Activated naive CD8-positive, alpha-beta T cell treated with anti-CD3 and anti-CD28 coated beads, Interleukin-2, amount 50 U/mL, for 24 hours (primary cell): ENCODE data around the gene CAMK1G.

Experiments used
- ATAC-seq: fragments of 150-1000 bp; cut with Tn5 transposase; one replicate; pipeline ENCODE4 v1.10.0; 2021
- DNase-seq: peaks from one replicate; pipeline ENCODE4 v3.0.0; 2021
- H3K27ac Mint-ChIP-seq: one replicate; pipeline ENCODE4 v1.8.0; 2021; ENCODE audit warnings: mild to moderate bottlenecking, mixed read lengths
- H3K27me3 Mint-ChIP-seq: one replicate; pipeline ENCODE4 v1.8.0; 2021; ENCODE audit warnings: mixed read lengths
- H3K36me3 Mint-ChIP-seq: one replicate; pipeline ENCODE4 v1.8.0; 2021; ENCODE audit warnings: low read depth, mixed read lengths
- H3K4me1 Mint-ChIP-seq: one replicate; pipeline ENCODE4 v1.8.0; 2021; ENCODE audit warnings: mixed read lengths
- H3K4me3 Mint-ChIP-seq: one replicate; pipeline ENCODE4 v1.8.0; 2021; ENCODE audit warnings: mild to moderate bottlenecking, moderate library complexity, mixed read lengths
- H3K9me3 Mint-ChIP-seq: one replicate; pipeline ENCODE4 v1.8.0; 2021; ENCODE audit warnings: mixed read lengths

Gene CAMK1G

DNA sequence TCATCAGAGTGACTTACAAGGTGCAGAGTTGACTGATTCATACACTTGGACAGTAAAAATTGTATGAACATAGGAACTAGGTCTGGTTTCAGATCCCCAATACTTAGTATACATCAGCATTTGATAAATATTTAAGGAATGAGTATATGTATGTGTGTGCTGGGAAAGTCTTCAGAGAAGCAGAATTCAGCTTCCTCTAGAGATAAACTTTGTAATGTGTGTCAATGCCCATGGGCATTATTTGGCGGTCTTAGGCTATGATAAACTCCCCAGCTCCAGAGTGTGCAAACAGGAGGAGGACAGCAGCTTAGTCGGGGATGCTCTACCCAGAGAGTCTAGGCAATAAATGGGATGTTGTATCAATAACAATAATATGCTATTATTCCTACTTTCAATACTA lies 2.9 kb upstream of the CAMK1G start:
- no peak for DNase-seq
- Mint-ChIP-seq H3K27ac (no peak overlapping the region), H3K4me3 (no peak overlapping the region), H3K36me3 (no peaks in the 10 kb centered on the region), H3K9me3 (no peaks in the 10 kb centered on the region), H3K27me3 (peaks cover 12% of the 10 kb centered on the region), H3K4me1 (no peaks in the 10 kb centered on the region)
- ATAC-seq, result no peak

DNA sequence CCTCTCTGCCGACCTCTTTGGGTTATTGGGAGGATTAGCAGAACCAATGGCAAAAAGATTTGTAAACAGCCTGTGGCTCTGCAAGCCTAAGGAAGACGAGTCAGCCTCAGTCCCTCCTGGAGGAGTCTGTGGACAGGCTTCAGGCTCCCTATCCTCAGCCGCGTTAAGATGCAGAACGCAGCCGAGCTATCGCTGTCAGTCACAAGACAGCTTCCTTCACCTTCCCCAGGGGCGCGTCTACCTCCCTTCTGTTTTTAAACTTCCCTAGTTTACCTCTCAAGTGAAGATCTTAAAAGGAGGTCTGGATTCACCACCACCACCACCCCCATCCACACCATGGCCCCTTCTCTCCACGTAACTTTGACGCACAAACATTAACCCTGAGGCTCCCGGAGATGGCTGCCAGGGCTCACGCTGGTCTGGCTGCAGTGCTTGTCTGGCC lies 738 bp downstream of the CAMK1G start:
- no peak for ATAC-seq
- H3K9me3 Mint-ChIP-seq, result no peaks in the 10 kb centered on the region
- H3K4me1 Mint-ChIP-seq, result no peaks in the 10 kb centered on the region
- H3K27me3 Mint-ChIP-seq, result peaks cover 12% of the 10 kb centered on the region
- no peak overlapping the region for H3K4me3 Mint-ChIP-seq
- no peaks in the 10 kb centered on the region for H3K36me3 Mint-ChIP-seq
- DNase-seq, result no peak
- no peak overlapping the region for H3K27ac Mint-ChIP-seq

DNA sequence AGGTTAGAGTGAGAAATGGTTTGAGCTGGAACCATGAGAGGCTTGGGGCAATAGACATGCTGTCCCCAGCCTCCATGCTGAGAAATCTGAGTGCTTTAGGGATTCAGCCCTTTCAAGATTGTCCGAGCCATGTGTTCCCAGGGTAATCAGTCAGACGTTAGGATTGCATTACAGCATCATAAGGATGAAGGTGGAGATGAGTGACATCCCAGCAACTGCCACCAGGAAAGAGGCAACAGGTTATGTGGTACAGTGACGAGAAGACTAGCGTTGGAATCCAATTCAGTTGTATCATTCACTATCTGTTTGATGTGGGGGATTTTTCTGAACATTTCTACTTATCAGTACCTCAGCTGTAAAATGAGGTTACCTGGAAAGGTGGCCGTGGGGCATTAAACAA lies 1.7 kb downstream of the CAMK1G start:
- no peak overlapping the region for H3K27ac Mint-ChIP-seq
- no peak overlapping the region for H3K4me3 Mint-ChIP-seq
- no peaks in the 10 kb centered on the region for H3K4me1 Mint-ChIP-seq
- DNase-seq, result no peak
- ATAC-seq, result no peak
- H3K9me3 Mint-ChIP-seq, result no peaks in the 10 kb centered on the region
- no peaks in the 10 kb centered on the region for H3K36me3 Mint-ChIP-seq
- H3K27me3 Mint-ChIP-seq, result peaks cover 12% of the 10 kb centered on the region

DNA sequence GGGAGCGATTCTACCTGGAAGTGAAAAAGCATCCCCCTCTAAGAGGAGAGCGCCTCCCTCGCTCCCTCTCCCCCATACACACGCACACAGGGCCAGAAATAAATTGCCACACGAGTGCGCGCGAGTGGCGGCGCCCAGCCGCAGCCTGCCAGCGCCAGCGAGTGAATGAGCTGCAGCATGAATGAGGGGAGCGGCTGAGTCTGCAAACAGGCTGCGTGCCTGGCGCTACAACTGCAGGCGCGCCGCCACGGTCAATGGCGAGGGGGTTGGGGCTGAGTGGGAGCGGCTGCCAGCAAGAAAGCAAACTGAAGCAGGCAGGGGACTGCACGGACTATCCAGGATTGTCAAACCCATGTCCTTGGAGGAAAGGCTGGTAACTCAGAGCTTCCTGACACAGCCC lies 2.2 kb downstream of the CAMK1G start:
- no peaks in the 10 kb centered on the region for H3K4me1 Mint-ChIP-seq
- no peaks in the 10 kb centered on the region for H3K9me3 Mint-ChIP-seq
- peaks cover 12% of the 10 kb centered on the region for H3K27me3 Mint-ChIP-seq
- H3K36me3 Mint-ChIP-seq, result no peaks in the 10 kb centered on the region
- H3K27ac Mint-ChIP-seq, result no peak overlapping the region
- ATAC-seq (no peak), DNase-seq (no peak)
- H3K4me3 Mint-ChIP-seq, result no peak overlapping the region

DNA sequence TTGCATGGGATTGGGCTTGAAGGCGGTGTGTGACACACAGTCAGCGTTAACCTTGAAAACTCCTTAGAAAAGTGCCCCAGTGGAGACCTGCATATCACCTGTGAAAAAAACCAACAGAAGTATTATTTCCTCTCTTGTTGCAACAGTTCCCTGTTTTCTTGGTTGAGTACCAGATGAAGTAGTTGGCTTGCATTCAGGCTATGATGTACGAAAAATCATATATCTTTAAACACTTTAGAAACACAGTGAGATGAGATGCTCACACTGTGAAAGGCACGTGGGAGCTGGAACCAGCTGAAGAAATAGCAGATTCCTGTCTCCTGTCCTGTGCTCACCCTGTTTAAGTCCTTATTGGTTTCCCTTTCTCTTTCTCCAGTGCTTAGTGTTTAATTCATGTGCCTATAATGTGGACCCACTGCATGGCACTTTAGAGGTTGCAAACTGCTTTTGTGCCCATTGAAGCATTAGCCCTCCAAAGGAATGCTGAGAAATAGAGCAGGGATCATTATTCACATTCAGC lies 2.8 kb downstream of the CAMK1G start:
- H3K36me3 Mint-ChIP-seq, result no peaks in the 10 kb centered on the region
- no peak overlapping the region for H3K27ac Mint-ChIP-seq
- H3K27me3 Mint-ChIP-seq, result peaks cover 12% of the 10 kb centered on the region
- ATAC-seq (no peak), DNase-seq (no peak)
- H3K4me3 Mint-ChIP-seq, result no peak overlapping the region
- H3K4me1 Mint-ChIP-seq, result no peaks in the 10 kb centered on the region
- H3K9me3 Mint-ChIP-seq, result no peaks in the 10 kb centered on the region

DNA sequence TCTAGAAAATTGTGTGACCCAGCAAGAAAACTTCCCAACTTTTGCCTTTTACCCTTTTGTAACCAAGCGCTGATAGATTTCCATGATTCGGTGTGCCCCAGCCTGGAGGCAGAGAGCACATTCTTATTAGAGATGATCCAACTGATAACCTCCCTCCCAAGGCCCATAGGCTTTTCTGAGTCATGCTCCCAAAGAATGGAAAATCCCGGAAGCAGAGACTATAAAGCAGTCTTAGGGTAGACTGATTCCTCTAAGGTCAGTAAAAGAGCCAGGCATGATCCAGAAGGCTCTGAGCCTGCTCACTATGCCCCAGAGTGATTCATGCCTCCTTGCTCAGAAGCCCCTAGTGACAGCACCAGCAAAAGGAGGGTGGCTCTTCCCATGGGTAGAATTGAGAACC lies 4.3 kb downstream of the CAMK1G start:
- ATAC-seq (no peak), DNase-seq (no peak)

DNA sequence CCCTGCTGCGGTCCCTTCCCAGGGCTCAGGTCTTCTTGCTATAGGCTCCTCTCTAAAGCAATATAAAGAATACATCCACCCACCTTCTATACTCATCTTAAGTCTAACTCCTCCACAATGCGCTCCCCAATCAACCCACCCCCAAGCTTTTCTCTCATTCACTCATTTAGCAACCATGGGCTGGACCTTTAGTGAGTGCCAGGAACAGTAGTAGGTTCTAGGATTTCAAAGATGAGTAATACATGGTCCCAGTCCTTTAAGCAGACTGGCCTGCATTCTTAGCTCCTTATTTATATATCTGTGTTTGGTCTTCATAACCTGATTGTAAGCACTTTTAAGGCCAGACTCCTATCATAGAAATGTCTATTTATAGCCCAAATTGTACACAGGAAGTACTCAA lies 5.9 kb downstream of the CAMK1G start:
- Mint-ChIP-seq H3K27me3 (peaks cover 19% of the 10 kb centered on the region), H3K27ac (no peak overlapping the region), H3K36me3 (no peaks in the 10 kb centered on the region), H3K4me1 (no peaks in the 10 kb centered on the region), H3K9me3 (no peaks in the 10 kb centered on the region), H3K4me3 (no peak overlapping the region)
- DNase-seq (no peak), ATAC-seq (no peak)

More for the DNA sequence above, 4.3 kb downstream of the CAMK1G start:
- H3K27me3 Mint-ChIP-seq, result peaks cover 14% of the 10 kb centered on the region
- no peak overlapping the region for H3K4me3 Mint-ChIP-seq
- H3K36me3 Mint-ChIP-seq, result no peaks in the 10 kb centered on the region
- H3K27ac Mint-ChIP-seq, result no peak overlapping the region
- no peaks in the 10 kb centered on the region for H3K4me1 Mint-ChIP-seq
- H3K9me3 Mint-ChIP-seq, result no peaks in the 10 kb centered on the region

DNA sequence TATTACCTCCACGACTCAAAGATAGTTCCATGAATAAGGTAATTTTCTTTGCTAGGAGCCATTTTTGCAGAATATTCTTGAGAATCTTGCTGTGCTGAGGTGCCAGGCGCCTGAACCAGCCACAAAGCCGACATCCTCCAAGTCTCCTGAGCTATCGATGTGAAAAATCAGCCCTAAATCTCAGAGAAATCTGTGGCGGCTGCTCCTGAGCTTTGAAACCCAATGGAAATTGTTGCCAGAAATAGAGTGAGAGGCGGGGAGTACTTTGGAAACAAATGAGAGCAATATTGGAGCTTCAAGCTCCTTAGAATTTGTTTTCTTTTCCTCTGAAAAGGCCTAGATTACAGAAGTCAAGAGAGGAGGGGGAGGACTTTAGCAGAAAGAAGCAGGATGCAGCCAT lies 6.3 kb downstream of the CAMK1G start:
- DNase-seq, result no peak
- no peak overlapping the region for H3K27ac Mint-ChIP-seq
- no peaks in the 10 kb centered on the region for H3K9me3 Mint-ChIP-seq
- peaks cover 19% of the 10 kb centered on the region for H3K27me3 Mint-ChIP-seq
- no peaks in the 10 kb centered on the region for H3K36me3 Mint-ChIP-seq
- ATAC-seq, result no peak
- H3K4me3 Mint-ChIP-seq, result no peak overlapping the region
- H3K4me1 Mint-ChIP-seq, result no peaks in the 10 kb centered on the region

DNA sequence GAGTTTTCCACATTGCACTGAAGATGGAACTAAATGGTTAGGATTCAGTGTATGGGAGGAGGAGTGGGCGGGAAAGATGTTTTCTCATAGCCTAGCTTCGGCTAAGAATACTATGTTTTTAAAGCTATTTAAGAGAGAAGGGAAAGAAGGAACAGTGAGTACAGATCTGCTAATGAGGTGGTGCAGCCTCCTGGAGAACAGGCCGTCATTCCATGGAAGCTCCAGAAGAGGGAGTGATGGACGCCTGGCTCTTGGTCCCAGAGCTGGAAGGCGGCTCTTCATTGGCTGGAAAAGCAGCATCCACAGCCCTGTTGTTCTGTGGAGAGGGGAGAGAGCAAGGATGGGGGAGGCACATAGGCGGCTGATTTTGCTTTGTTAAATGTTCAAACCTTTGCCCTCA lies 6.9 kb downstream of the CAMK1G start:
- Mint-ChIP-seq H3K4me1 (no peaks in the 10 kb centered on the region), H3K9me3 (no peaks in the 10 kb centered on the region), H3K27ac (no peak overlapping the region), H3K36me3 (no peaks in the 10 kb centered on the region), H3K4me3 (no peak overlapping the region), H3K27me3 (peaks cover 23% of the 10 kb centered on the region)
- ATAC-seq (no peak), DNase-seq (no peak)

DNA sequence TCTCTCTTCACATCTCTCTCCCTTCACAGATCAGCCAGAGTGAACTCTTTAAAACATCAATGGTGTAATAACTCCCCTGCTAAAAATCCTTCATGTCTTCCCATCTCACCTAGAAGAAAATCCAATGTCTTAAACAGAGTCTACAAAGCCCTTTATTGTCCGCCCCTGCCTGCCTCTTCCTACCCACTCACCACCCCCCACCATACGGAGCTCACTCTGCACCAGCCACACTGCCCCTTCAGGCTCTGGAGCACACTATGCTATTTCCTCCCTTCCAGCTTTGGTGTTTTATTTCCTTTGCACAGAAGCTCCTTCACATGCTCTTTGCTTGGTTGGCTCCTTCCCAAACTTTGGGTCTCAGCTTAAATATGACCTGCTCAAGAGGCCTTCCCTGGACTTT lies 10.2 kb downstream of the CAMK1G start:
- Mint-ChIP-seq H3K4me3 (no peak overlapping the region), H3K36me3 (no peaks in the 10 kb centered on the region), H3K4me1 (no peaks in the 10 kb centered on the region), H3K9me3 (no peaks in the 10 kb centered on the region), H3K27me3 (peaks cover 15% of the 10 kb centered on the region), H3K27ac (no peak overlapping the region)
- no peak for ATAC-seq
- no peak for DNase-seq

DNA sequence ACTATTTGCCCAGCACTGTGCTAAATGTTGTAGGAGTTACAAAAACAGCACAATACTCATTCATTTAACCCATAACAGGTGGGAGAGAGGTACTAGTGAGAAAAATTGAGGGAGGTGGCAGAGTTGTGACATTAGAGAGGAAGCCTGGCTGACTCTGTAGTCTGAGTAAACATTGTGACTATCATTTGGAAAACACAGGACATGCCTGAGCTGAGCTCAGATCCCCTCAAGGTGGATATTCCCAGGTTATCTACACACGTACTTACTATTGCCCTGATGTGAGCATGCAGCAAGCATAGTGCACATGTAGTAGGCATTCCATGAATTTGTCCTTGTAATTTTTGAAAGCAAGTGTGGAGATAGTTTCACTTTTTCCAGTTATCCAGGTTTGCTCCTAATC lies 10.9 kb downstream of the CAMK1G start:
- ATAC-seq (no peak), DNase-seq (no peak)
- no peaks in the 10 kb centered on the region for H3K4me1 Mint-ChIP-seq
- H3K9me3 Mint-ChIP-seq, result no peaks in the 10 kb centered on the region
- no peak overlapping the region for H3K4me3 Mint-ChIP-seq
- H3K27me3 Mint-ChIP-seq, result peaks cover 17% of the 10 kb centered on the region
- no peaks in the 10 kb centered on the region for H3K36me3 Mint-ChIP-seq
- no peak overlapping the region for H3K27ac Mint-ChIP-seq

DNA sequence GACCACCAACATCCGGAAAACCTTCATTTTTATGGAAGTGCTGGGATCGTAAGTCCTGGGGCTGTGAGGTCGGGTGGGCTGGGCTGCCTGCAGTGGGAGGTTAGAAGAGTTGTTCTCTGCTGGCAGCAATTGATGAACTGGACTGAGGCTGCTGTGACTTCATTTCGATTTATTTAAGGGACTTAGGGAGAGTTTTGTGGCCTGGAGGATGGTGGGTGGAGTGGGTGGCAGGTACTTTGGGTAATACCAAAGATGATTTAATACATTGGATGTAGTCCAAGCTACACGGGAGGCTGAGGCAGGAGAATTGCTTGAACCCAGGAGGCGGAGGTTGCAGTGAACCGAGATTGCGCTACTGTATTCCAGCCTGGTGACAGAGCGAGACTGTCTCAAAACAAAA lies 11.5 kb downstream of the CAMK1G start:
- ATAC-seq, result no peak
- Mint-ChIP-seq H3K4me1 (no peaks in the 10 kb centered on the region), H3K27me3 (peaks cover 19% of the 10 kb centered on the region), H3K36me3 (no peaks in the 10 kb centered on the region), H3K9me3 (no peaks in the 10 kb centered on the region), H3K4me3 (no peak overlapping the region), H3K27ac (no peak overlapping the region)
- DNase-seq, result no peak

DNA sequence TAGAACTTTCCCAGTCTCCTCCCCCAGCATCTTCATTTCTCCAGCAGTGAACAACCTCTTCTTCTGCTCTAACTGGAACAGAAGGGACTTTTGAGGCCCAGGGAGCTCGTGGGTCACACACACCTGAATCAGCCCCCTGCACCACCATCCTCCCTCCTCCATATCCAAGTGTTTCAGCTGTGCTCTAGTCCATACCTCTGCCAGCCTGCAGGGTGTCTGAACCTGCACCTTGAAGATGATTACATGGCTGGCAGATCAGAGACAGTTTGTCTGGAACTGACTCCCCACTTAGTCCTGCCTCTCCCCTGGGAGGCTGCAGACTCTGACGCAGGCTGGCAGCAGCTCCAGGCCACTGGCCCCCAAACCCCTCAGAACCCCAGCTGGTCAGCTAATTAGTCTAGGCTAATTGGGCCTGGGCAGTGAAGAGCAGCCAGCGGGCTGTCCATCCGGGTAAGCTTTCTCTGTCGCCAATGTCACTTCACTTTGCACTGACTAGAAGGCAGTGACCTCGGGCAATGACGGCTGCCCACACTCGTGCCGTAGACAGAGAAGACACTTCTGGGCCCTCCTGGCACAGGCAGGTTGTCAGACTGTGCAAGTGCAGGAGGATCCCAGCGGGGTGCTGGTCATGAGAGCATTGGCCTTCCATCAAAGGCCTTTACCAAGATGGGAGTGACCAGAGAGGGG lies 12.2 kb downstream of the CAMK1G start:
- no peak overlapping the region for H3K27ac Mint-ChIP-seq
- no peak overlapping the region for H3K4me3 Mint-ChIP-seq
- H3K36me3 Mint-ChIP-seq, result no peaks in the 10 kb centered on the region
- no peaks in the 10 kb centered on the region for H3K9me3 Mint-ChIP-seq
- no peaks in the 10 kb centered on the region for H3K4me1 Mint-ChIP-seq
- no peak for DNase-seq
- peaks cover 19% of the 10 kb centered on the region for H3K27me3 Mint-ChIP-seq
- no peak for ATAC-seq

DNA sequence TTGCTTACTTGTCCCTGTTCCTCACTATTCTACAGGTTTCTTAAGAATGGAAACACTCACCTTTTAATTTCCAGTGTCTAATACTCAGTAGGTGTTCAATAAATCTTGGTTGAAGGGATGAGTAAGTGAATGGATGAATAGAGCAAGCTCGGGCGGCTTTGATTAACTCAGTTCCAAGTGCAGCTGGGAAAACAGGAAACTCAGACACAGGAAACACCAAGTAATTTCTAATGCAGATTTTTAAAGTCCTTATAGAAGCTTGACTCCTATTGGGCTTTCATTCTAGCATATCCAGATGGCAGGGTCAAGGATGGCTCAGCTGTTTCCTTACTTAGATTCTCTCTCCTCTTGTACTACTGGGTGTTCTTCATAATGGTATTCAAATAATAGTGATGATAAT lies 14.0 kb downstream of the CAMK1G start:
- H3K36me3 Mint-ChIP-seq, result no peaks in the 10 kb centered on the region
- no peaks in the 10 kb centered on the region for H3K9me3 Mint-ChIP-seq
- H3K4me3 Mint-ChIP-seq, result no peak overlapping the region
- no peak overlapping the region for H3K27ac Mint-ChIP-seq
- H3K4me1 Mint-ChIP-seq, result no peaks in the 10 kb centered on the region
- H3K27me3 Mint-ChIP-seq, result peaks cover 21% of the 10 kb centered on the region
- no peak for DNase-seq
- ATAC-seq, result no peak

DNA sequence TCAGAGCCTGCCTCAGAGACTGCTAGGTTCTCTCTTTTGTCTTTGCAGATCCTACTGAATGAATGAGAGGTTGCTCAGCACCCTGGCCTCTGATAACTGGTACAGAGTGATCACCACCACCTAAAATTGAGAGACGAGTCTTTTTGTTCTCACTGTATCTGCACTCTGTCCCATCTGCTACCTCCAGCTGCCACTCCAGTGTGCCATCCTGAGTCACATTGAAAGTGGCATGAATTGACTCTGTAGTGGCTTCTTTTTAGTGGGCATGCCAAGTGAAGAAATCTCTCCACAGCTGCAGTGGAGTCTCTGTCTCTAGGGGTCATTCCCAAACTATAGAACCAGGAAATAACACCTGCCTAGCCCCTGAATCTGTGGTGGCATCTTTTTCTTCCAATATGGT lies 14.7 kb downstream of the CAMK1G start:
- no peak for ATAC-seq
- Mint-ChIP-seq H3K4me3 (no peak overlapping the region), H3K27ac (no peak overlapping the region), H3K9me3 (no peaks in the 10 kb centered on the region), H3K27me3 (peaks cover 20% of the 10 kb centered on the region), H3K4me1 (no peaks in the 10 kb centered on the region), H3K36me3 (no peaks in the 10 kb centered on the region)
- DNase-seq, result no peak

DNA sequence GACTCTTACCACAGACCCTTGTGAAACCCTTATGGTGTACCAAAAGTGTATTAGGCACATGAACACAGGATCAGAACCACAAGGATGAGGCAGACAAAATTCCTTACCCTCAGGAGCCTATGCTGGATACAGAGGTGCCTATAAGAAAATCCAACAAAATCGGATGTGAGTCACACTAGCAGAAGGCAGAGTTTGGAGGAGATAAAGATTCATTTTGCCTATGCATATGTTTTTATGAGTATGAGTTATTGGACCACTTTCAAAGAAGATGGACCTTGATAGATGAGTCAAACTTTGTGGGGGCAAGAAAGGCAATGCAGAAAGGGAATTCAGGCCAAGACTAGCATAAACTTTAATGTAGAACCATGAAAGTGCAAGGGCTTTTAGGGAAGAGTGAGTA lies 17.0 kb downstream of the CAMK1G start:
- H3K4me3 Mint-ChIP-seq, result no peak overlapping the region
- no peaks in the 10 kb centered on the region for H3K4me1 Mint-ChIP-seq
- no peak for ATAC-seq

More for the DNA sequence above, 17.0 kb downstream of the CAMK1G start:
- no peak overlapping the region for H3K27ac Mint-ChIP-seq
- no peaks in the 10 kb centered on the region for H3K9me3 Mint-ChIP-seq
- peaks cover 10% of the 10 kb centered on the region for H3K27me3 Mint-ChIP-seq
- no peaks in the 10 kb centered on the region for H3K36me3 Mint-ChIP-seq
- DNase-seq, result no peak
